ENCODE data around the gene PPP1R14C.

DNA sequence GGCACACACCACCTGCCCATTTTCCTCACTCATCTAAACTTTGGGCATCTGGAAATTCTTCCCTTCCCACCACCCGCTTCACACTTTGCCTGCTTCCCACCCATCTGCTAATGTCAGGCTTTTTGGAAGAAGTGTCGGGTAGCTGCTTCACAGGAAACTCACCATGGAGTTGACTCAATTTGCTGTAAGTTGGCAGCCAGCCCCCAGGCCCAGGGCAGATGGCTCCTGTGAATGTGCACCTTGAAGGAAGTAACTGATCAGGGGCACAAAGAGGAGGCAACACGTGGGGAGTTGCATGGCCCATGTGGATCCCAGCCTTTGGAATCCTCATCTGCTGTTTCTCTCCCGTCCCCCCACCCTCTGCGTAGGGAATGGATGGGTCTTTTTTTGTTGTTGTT, 87.3 kb downstream of the PPP1R14C start:
- TF ChIP-seq, protein P1, sequence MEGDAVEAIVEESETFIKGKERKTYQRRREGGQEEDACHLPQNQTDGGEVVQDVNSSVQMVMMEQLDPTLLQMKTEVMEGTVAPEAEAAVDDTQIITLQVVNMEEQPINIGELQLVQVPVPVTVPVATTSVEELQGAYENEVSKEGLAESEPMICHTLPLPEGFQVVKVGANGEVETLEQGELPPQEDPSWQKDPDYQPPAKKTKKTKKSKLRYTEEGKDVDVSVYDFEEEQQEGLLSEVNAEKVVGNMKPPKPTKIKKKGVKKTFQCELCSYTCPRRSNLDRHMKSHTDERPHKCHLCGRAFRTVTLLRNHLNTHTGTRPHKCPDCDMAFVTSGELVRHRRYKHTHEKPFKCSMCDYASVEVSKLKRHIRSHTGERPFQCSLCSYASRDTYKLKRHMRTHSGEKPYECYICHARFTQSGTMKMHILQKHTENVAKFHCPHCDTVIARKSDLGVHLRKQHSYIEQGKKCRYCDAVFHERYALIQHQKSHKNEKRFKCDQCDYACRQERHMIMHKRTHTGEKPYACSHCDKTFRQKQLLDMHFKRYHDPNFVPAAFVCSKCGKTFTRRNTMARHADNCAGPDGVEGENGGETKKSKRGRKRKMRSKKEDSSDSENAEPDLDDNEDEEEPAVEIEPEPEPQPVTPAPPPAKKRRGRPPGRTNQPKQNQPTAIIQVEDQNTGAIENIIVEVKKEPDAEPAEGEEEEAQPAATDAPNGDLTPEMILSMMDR (conservative IDR thresholded peaks at IDR 0.05; ENCODE audit: low read depth, low read length): no peak
- no peak for TF ChIP-seq EZH2 (IDR thresholded peaks at IDR 0.05; ENCODE audit: borderline replicate concordance, low read depth, low read length, poor library complexity, severe bottlenecking)

Measured in A673 (cell line).